ENCODE measurements around the gene PTPN1.

The PTPN1 gene

GRCh38 chr20:50632236-50632635 is 122.1 kb downstream of the PTPN1 start:
- in situ Hi-C loops (cut with HindIII; ENCODE audit: low pct_ligation_motif_present, low sequenced_read_pairs), result no loop called here
- Histone ChIP-seq H3K27me3 (replicated peaks) (no peaks in the 10 kb centered on the region), H3K4me3 (ENCODE audit: low read depth, low read length) (no peak overlapping the region), H3K36me3 (replicated peaks) (no peaks in the 10 kb centered on the region), H3K27ac (no peak overlapping the region)
- TF ChIP-seq, protein P1, sequence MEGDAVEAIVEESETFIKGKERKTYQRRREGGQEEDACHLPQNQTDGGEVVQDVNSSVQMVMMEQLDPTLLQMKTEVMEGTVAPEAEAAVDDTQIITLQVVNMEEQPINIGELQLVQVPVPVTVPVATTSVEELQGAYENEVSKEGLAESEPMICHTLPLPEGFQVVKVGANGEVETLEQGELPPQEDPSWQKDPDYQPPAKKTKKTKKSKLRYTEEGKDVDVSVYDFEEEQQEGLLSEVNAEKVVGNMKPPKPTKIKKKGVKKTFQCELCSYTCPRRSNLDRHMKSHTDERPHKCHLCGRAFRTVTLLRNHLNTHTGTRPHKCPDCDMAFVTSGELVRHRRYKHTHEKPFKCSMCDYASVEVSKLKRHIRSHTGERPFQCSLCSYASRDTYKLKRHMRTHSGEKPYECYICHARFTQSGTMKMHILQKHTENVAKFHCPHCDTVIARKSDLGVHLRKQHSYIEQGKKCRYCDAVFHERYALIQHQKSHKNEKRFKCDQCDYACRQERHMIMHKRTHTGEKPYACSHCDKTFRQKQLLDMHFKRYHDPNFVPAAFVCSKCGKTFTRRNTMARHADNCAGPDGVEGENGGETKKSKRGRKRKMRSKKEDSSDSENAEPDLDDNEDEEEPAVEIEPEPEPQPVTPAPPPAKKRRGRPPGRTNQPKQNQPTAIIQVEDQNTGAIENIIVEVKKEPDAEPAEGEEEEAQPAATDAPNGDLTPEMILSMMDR (IDR thresholded peaks at IDR 0.05; ENCODE audit: low read depth, low read length, missing control alignments), result no peak
- DNase-seq, result no peak

DNA sequence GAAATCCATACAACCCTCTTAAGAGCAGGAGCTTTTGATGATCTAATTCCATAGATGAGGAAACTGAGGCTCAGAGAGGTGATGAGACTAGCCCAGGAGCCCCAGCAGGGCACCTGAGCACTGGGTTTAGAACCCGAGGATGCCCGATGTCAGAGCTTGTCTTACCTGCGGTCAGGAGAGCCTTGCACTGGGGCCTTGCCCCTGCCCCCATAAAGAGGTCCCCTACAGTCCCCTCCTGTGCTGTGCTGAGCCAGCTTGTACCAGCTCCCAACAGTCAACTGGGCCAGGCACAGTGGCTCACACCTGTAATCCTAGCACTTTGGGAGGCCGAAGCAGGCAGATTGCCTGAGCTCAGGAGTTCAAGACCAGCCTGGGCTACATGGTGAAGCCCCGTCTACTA is 122.5 kb downstream of the PTPN1 start:
- TF ChIP-seq, protein P1 (IDR thresholded peaks at IDR 0.05; ENCODE audit: low read depth, low read length, missing control alignments), result no peak
- Histone ChIP-seq H3K27me3 (replicated peaks) (no peaks in the 10 kb centered on the region), H3K36me3 (replicated peaks) (no peaks in the 10 kb centered on the region), H3K4me3 (ENCODE audit: low read depth, low read length) (no peak overlapping the region), H3K27ac (no peak overlapping the region)
- in situ Hi-C loops (cut with HindIII; ENCODE audit: low pct_ligation_motif_present, low sequenced_read_pairs), result no loop called here
- DNase-seq, result no peak

- no peaks in the 10 kb centered on the region for H3K36me3 ChIP-seq (replicated peaks)
- no peaks in the 10 kb centered on the region for H3K27me3 ChIP-seq (replicated peaks)
- no peak overlapping the region for H3K4me3 ChIP-seq (ENCODE audit: low read depth, low read length)
- TF ChIP-seq, protein P1 (IDR thresholded peaks at IDR 0.05; ENCODE audit: low read depth, low read length, missing control alignments), result no peak
- in situ Hi-C loops (cut with HindIII; ENCODE audit: low pct_ligation_motif_present, low sequenced_read_pairs), result no loop called here
- no peak for DNase-seq
- H3K27ac ChIP-seq, result no peak overlapping the region
These were observed 123.2 kb downstream of the PTPN1 start for GRCh38 chr20:50633361-50633760.

- Histone ChIP-seq H3K27ac (no peak overlapping the region), H3K4me3 (ENCODE audit: low read depth, low read length) (no peak overlapping the region), H3K36me3 (replicated peaks) (no peaks in the 10 kb centered on the region), H3K27me3 (replicated peaks) (no peaks in the 10 kb centered on the region)
- in situ Hi-C loops (cut with HindIII; ENCODE audit: low pct_ligation_motif_present, low sequenced_read_pairs), result no loop called here
- TF ChIP-seq, protein P1 (IDR thresholded peaks at IDR 0.05; ENCODE audit: low read depth, low read length, missing control alignments), result no peak
- no peak for DNase-seq
These were observed 124.0 kb downstream of the PTPN1 start for GRCh38 chr20:50634191-50634590.

Measured in brain microvascular endothelial cell (primary cell).